ENCODE data around the gene CPSF3.

CPSF3 gene

GRCh38 chr2:9477914-9478313 is 54.5 kb downstream of the CPSF3 start:
- no peak for DNase-seq (ENCODE audit: extremely low spot score)
- TF ChIP-seq, protein P1, sequence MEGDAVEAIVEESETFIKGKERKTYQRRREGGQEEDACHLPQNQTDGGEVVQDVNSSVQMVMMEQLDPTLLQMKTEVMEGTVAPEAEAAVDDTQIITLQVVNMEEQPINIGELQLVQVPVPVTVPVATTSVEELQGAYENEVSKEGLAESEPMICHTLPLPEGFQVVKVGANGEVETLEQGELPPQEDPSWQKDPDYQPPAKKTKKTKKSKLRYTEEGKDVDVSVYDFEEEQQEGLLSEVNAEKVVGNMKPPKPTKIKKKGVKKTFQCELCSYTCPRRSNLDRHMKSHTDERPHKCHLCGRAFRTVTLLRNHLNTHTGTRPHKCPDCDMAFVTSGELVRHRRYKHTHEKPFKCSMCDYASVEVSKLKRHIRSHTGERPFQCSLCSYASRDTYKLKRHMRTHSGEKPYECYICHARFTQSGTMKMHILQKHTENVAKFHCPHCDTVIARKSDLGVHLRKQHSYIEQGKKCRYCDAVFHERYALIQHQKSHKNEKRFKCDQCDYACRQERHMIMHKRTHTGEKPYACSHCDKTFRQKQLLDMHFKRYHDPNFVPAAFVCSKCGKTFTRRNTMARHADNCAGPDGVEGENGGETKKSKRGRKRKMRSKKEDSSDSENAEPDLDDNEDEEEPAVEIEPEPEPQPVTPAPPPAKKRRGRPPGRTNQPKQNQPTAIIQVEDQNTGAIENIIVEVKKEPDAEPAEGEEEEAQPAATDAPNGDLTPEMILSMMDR (IDR thresholded peaks at IDR 0.05; ENCODE audit: control extremely low read depth, extremely low read depth, low read depth, missing control alignments): no peak
- POLR2A ChIA-PET: no interaction called here
- CTCF ChIA-PET: interaction anchor here (0.9 kb wide), 1 partner anchor 15 kb away, joined by 3 read pairs; no protein-coding TSS in a partner anchor

DNA sequence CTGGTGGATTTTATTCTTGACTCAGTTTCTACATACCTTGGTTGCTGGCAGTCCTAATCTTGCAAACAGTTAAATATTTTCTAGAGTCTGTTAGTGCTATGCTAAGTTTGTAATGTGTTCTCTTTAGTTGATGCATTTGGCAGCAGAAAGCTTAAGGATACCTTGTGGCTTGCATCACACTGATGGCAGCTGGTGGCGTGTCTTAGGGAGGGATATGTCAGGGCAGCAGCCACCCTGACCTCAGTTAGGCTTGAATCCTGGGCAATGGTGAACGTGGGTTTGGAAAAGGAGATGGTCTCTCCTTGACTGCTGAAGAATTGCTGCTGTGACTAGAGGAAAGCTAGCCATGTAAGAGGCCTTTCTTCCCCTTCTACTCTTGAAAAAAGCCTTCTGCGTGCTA is 55.1 kb downstream of the CPSF3 start:
- DNase-seq (ENCODE audit: extremely low spot score): no peak
- POLR2A ChIA-PET: interaction anchor here (0.5 kb wide), 1 partner anchor 24 kb away, joined by 4 read pairs; no protein-coding TSS in a partner anchor
- CTCF ChIA-PET: interaction anchor here (0.9 kb wide), 1 partner anchor 14 kb away, joined by 3 read pairs; no protein-coding TSS in a partner anchor
- TF ChIP-seq, protein P1 (IDR thresholded peaks at IDR 0.05; ENCODE audit: control extremely low read depth, extremely low read depth, low read depth, missing control alignments): no peak

DNA sequence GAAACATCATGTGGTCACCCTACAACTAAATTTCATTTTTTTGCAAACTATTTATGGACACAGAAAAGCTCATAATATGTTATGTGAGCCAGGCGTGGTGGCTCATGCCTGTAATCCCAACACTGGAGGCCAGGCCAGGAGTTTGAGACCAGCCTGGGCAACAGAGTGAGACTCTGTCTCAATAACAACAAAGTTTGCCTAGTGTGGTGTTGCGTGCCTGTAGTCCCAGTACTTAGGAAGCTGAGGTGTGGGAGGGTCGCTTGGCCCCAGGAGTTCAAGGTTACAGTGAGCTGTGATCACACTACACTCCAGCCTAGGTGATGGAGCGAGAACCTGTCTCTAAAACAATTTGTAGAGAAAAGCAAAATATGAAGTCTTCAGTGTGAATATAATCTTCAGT is 56.7 kb downstream of the CPSF3 start:
- TF ChIP-seq, protein P1 (IDR thresholded peaks at IDR 0.05; ENCODE audit: control extremely low read depth, extremely low read depth, low read depth, missing control alignments): no peak
- ChIA-PET CTCF (interaction anchor here (0.8 to 1.3 kb wide), 3 partner anchors 12 to 128 kb away, joined by 3 read pairs; no protein-coding TSS in a partner anchor), POLR2A (interaction anchor here (0.6 kb wide), 1 partner anchor 14 kb away, joined by 5 read pairs; no protein-coding TSS in a partner anchor)
- no peak for DNase-seq (ENCODE audit: extremely low spot score)

DNA sequence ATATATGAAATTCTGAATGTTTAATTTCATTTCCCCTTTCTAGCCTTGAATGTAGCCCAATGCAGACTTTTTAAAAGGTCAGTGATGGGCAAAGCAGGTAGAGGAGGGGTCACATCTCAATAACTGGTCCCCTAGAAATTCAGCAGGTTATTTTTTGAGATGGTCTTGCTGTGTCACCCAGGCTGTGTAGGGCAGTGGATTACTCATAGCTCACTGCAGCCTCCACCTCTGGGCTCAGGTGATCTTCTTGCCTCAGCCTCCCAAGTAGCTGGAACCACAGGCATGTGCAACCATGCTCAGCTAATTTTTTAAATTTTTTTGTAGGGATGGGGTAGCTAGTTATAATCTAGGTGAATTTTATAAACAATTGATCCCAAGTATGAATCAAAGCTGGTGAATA is 59.7 kb downstream of the CPSF3 start:
- ChIA-PET POLR2A (interaction anchor here (0.8 kb wide), 1 partner anchor 9 kb away, joined by 3 read pairs; the partner anchor contains the start of gene IAH1), CTCF (interaction anchor here (0.8 to 1.9 kb wide), 4 partner anchors 11 to 341 kb away, joined by 3 to 7 read pairs (median 4); partner anchors contain the start of gene ADAM17)
- TF ChIP-seq, protein P1 (IDR thresholded peaks at IDR 0.05; ENCODE audit: control extremely low read depth, extremely low read depth, low read depth, missing control alignments): no peak

DNA sequence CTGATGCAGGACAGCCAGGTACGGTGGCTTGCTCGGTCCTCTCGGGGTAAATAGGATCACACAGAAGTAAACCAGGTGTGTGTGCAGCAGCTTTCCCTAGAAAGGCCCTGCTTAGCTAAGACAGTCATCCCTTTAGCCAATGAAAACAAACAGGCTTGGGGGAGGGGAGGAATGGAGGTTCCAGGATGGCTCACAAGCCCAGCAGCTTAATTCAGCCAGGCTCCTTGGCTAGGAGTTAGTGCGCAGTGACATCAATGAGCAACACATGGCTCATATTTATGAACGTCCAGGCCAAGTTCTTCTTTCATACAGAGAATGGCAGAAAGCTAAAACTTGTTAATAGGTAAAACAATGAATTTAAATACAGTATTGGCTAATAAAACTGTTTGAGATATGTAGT is 61.1 kb downstream of the CPSF3 start:
- DNase-seq (ENCODE audit: extremely low spot score): no peak
- POLR2A ChIA-PET: no interaction called here
- TF ChIP-seq, protein P1 (IDR thresholded peaks at IDR 0.05; ENCODE audit: control extremely low read depth, extremely low read depth, low read depth, missing control alignments): no peak
- CTCF ChIA-PET: interaction anchor here (0.6 kb wide), 1 partner anchor 15 kb away, joined by 3 read pairs; no protein-coding TSS in a partner anchor

More for the DNA sequence above, 59.7 kb downstream of the CPSF3 start:
- DNase-seq (ENCODE audit: extremely low spot score): no peak

DNA sequence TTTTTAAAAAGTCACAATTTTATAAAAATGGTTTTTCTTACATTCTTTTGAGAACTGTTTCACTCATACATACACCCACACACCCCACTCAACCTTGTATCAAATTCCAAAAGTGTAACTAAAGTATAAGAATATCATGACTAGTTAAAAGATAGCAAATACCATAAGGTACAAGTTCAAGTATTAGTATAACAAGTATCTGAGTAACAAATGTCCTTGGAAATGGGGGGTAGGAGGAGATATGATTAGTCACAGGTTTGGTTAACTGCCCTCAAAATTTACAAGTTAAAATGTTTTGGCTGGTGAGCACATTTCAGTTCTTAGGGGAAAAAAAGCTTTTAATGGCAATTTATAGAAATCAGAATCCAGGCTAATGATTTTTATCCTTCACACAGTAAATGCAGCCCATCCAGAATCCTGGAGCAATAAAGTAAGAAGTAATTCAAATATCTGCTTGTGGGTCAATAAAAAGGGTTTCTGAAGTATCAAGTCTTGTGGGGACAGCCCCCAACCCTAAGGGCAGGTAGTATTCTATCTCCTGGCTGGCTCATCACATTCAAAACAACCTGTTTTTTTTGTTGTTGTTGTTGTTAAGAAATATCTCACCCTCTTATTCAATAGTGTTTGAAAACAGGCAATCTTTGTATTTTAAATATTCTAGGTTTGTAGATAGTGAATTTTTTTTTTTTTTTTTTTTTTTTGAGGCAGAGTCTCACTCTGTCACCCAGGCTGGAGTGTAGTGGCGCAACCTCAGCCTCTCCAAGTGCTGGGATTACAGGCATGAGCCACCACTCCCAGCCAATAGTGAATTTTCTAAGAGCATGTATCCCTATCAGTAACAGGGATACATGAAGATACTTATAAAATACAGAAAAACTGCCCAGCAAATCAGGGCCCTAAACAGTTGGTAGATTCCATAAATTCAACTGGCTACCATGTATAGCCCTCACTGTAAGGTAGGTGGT is 65.4 kb downstream of the CPSF3 start:
- CTCF ChIA-PET: interaction anchor here (1.2 kb wide), 1 partner anchor 17 kb away, joined by 3 read pairs; no protein-coding TSS in a partner anchor
- POLR2A ChIA-PET: no interaction called here
- TF ChIP-seq, protein P1 (IDR thresholded peaks at IDR 0.05; ENCODE audit: control extremely low read depth, extremely low read depth, low read depth, missing control alignments): no peak
- DNase-seq (ENCODE audit: extremely low spot score): no peak
